Measurements from ENCODE around the gene PKNOX2. TPM values are rescaled to one million over a fixed set of nuclear protein-coding genes. Genes with fewer than 3 reads are reported as not detected.

Gene PKNOX2
- total and polyA plus RNA-seq, 10 of the 15 experiments (the other 5 are each of a cell fraction or from before 2014, with no cell fraction given) = not detected

- no peak for TF ChIP-seq SMAD5 (IDR thresholded peaks at IDR 0.05; ENCODE audit: low read depth)
- TF ChIP-seq WRNIP1 (IDR thresholded peaks at IDR 0.05; ENCODE audit: borderline replicate concordance, low read depth, low read length) = no peak
- no peak for TF ChIP-seq TARDBP (IDR thresholded peaks at IDR 0.05; ENCODE audit: borderline replicate concordance)
- no peak for TF ChIP-seq ZNF207 (IDR thresholded peaks at IDR 0.05; ENCODE audit: borderline replicate concordance)
- TF ChIP-seq KLF5 (IDR thresholded peaks at IDR 0.05; ENCODE audit: partially characterized antibody) = no peak
- TF ChIP-seq, protein P1, sequence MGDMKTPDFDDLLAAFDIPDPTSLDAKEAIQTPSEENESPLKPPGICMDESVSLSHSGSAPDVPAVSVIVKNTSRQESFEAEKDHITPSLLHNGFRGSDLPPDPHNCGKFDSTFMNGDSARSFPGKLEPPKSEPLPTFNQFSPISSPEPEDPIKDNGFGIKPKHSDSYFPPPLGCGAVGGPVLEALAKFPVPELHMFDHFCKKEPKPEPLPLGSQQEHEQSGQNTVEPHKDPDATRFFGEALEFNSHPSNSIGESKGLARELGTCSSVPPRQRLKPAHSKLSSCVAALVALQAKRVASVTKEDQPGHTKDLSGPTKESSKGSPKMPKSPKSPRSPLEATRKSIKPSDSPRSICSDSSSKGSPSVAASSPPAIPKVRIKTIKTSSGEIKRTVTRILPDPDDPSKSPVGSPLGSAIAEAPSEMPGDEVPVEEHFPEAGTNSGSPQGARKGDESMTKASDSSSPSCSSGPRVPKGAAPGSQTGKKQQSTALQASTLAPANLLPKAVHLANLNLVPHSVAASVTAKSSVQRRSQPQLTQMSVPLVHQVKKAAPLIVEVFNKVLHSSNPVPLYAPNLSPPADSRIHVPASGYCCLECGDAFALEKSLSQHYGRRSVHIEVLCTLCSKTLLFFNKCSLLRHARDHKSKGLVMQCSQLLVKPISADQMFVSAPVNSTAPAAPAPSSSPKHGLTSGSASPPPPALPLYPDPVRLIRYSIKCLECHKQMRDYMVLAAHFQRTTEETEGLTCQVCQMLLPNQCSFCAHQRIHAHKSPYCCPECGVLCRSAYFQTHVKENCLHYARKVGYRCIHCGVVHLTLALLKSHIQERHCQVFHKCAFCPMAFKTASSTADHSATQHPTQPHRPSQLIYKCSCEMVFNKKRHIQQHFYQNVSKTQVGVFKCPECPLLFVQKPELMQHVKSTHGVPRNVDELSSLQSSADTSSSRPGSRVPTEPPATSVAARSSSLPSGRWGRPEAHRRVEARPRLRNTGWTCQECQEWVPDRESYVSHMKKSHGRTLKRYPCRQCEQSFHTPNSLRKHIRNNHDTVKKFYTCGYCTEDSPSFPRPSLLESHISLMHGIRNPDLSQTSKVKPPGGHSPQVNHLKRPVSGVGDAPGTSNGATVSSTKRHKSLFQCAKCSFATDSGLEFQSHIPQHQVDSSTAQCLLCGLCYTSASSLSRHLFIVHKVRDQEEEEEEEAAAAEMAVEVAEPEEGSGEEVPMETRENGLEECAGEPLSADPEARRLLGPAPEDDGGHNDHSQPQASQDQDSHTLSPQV (IDR thresholded peaks at IDR 0.05) = no peak
- TF ChIP-seq, protein P2, sequence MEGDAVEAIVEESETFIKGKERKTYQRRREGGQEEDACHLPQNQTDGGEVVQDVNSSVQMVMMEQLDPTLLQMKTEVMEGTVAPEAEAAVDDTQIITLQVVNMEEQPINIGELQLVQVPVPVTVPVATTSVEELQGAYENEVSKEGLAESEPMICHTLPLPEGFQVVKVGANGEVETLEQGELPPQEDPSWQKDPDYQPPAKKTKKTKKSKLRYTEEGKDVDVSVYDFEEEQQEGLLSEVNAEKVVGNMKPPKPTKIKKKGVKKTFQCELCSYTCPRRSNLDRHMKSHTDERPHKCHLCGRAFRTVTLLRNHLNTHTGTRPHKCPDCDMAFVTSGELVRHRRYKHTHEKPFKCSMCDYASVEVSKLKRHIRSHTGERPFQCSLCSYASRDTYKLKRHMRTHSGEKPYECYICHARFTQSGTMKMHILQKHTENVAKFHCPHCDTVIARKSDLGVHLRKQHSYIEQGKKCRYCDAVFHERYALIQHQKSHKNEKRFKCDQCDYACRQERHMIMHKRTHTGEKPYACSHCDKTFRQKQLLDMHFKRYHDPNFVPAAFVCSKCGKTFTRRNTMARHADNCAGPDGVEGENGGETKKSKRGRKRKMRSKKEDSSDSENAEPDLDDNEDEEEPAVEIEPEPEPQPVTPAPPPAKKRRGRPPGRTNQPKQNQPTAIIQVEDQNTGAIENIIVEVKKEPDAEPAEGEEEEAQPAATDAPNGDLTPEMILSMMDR (IDR thresholded peaks at IDR 0.05 in 2 of 3, conservative IDR thresholded peaks at IDR 0.05 in 1 of 3; ENCODE audit: control insufficient read depth in 2 of 3, extremely low read depth in 1 of 3, insufficient read depth in 1 of 3, low read depth in 3 of 3, low read length in 3 of 3) = no peak
- no peak for TF ChIP-seq RB1 (IDR thresholded peaks at IDR 0.05; ENCODE audit: borderline replicate concordance)
- TF ChIP-seq GATAD2B (conservative IDR thresholded peaks at IDR 0.05; ENCODE audit: low read depth) = no peak
These were observed 300.1 kb downstream of the PKNOX2 start (continued) for GRCh38 chr11:125464666-125465065.

Data from GM12878 (cell line).